ENCODE results near the gene ZNF311. TPM values are rescaled to one million over a fixed set of nuclear protein-coding genes. Genes with fewer than 3 reads are reported as not detected.
"Not testable (repeated sequence)": the region's sequence is repeated elsewhere in the genome, so short reads cannot be mapped to it uniquely, and the experiment has no call there.

ZNF311 gene
- total RNA-seq, 1 experiment from 2014 or later: 5.3 TPM

GRCh38 chr6:28953585-28954258 is 51.4 kb downstream of the ZNF311 start:
- DNase-seq (ENCODE audit: low read depth): peak; percentile 46

DNA sequence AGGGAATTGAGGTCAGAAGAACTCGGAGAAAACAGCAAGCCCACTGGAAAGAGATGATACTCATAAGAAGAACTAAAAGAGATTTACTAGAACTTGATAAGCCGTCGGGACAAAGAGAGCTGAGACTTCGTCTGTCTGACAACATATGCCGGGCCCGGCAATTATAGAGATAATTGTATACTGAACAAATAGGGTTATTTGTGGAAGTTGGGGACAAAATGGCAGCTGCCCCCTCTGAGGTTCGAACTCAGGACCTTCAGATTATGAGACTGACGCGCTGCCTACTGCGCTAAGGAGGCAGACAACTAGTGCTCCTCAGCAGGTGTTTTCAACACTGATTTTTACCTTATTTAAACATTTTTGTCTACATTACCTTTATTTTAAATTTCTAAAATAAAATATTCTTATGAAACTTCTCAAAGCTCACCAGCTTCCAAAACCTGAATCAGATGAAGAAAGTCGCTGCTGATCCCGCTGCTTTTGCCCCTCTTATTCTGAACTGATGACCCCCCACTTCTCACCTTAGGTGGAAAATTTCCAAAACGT is 52.0 kb downstream of the ZNF311 start:
- peak; percentile 75 for DNase-seq (ENCODE audit: low read depth)

GRCh38 chr6:28949656-28950195 is 55.4 kb downstream of the ZNF311 start:
- not testable (repeated sequence) for DNase-seq (ENCODE audit: low read depth)

DNA sequence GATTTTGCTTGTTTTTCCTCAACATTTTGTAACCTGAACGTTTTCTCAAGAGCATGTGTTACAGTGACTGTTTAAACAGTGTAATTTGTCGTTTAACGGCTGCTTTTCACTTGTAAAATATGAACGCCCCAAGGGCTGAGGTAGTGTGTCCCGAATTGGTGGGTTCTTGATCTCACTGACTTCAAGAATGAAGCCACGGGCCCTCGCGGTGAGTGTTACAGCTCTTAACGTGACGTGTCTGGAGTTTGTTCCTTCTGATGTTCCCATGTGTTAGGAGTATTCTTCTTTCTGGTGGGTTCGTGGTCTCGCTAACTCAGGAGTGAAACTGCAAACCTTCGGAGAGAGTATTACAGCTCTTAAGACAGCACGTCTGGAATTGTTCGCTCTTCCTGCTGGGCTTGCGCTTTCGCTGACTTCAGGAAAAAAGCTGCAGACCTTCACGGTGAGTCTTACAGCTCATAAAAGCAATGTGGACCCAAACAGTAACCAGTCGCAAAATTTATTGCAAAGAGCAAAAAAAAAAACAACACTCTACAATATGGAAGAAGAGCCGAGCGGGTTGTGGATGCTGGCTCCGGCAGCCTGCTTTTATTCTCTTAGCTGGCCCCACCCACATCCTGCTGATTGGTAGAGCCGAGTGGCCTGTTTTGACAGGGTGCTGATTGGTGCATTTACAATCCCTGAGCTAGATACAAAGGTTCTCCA is 56.2 kb downstream of the ZNF311 start:
- no peak for DNase-seq (ENCODE audit: low read depth)

- DNase-seq (ENCODE audit: low read depth): peak; percentile 74
Measured at GRCh38 chr6:28947831-28948270, 57.3 kb downstream of the ZNF311 start.

DNA sequence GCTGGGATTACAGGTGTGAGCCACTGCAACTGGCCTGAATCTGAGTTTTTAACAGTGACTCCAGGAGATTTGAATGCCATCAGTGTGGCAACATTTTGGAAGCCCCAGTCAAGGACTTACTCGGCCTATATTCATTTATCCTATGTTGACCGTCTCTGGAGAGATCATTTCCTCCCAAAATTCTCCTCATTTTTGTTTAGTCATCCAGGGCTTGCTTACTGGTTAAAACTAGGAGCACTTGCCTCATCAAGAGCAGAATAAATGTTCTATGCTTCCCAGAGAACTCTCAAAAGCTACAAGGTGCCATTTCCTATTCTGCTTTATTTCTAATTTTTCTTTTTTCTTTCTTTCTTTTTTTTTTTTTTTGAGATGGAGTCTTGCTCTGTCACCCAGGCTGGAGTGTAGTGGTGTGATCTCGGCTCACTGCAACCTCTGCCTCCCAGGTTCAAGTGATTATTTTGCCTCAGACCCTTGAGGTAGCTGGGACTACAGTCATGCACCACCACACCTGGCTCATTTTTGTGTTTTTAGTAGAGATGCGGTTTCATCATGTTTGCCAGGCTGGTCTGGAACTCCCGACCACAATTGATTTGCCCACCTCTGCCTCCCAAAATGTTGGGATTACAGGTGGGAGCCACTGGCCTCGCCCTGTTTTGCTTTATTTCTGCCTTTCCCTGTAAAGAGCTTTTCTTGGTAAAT is 57.9 kb downstream of the ZNF311 start:
- DNase-seq (ENCODE audit: low read depth): no peak

DNA sequence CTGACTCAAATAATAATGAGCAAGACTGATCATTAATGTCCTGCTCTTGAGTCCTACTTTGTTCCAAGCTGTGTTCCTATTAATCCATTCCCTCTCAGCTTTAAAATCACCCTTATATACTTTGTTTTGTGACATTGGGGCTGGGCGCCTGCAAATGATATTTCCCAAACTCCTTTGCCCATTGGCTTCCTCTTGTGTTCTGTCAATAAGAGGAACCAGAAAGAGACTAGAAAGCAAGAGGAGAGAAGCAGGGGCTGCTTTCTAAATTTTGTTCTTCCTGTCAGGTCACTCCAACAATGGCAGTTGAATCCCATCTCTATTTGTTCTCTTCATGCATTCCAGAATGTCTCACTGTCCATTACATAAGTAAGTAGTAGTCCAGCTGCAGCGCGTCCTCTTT is 59.8 kb downstream of the ZNF311 start:
- DNase-seq (ENCODE audit: low read depth): no peak

Other genes starting within 250 kb of the ZNF311 start
- 88.1 and 104 TPM in 2 replicates for gene TRIM27, start 81.3 kb downstream of the ZNF311 start, total RNA-seq (2014; rRNA removed; shearing (Covaris generic))
- not detected in 2 replicates for gene OR2W1, start 39.9 kb upstream of the ZNF311 start, total RNA-seq (2014; rRNA removed; shearing (Covaris generic))
- not detected in 2 replicates for gene OR2B3, start 82.0 kb upstream of the ZNF311 start, total RNA-seq (2014; rRNA removed; shearing (Covaris generic))
- not detected in 2 replicates for gene OR2J1, start 94.2 kb upstream of the ZNF311 start, total RNA-seq (2014; rRNA removed; shearing (Covaris generic))
- gene OR2J3, start 102.7 kb upstream of the ZNF311 start, total RNA-seq (2014; rRNA removed; shearing (Covaris generic)): not detected in 2 replicates
- gene OR2J2, start 165.6 kb upstream of the ZNF311 start, total RNA-seq (2014; rRNA removed; shearing (Covaris generic)): not detected in 2 replicates